ENCODE results near the gene NDFIP2. TPM values are rescaled to one million over a fixed set of nuclear protein-coding genes. Genes with fewer than 3 reads are reported as not detected.

The NDFIP2 gene
- total RNA-seq, 1 donor from 2014 or later: 36.4 TPM

- intact Hi-C loops (cut with DNase I): loop anchor here (5.0 kb wide), 1 partner anchor 43 kb away; the partner anchor contains the start of gene NDFIP2
- DNase-seq (ENCODE audit: missing footprints) (no peak), ATAC-seq (no peak)
Observed at GRCh38 chr13:79525064-79525857, 44.3 kb downstream of the NDFIP2 start.

GRCh38 chr13:79527698-79528097, 46.7 kb downstream of the NDFIP2 start:
- DNase-seq (ENCODE audit: missing footprints) (no peak), ATAC-seq (no peak)
- intact Hi-C loops (cut with DNase I): loop anchor here (5.0 kb wide), 1 partner anchor 45 kb away; the partner anchor contains the start of gene NDFIP2

GRCh38 chr13:79528356-79528755, 47.4 kb downstream of the NDFIP2 start:
- DNase-seq (ENCODE audit: missing footprints) (no peak), ATAC-seq (no peak)
- intact Hi-C loops (cut with DNase I): loop anchor here (5.0 kb wide), 1 partner anchor 46 kb away; the partner anchor contains the start of gene NDFIP2

- intact Hi-C loops (cut with DNase I): loop anchor here (5.0 kb wide), 1 partner anchor 46 kb away; the partner anchor contains the start of gene NDFIP2
- no peak for ATAC-seq
- no peak for DNase-seq (ENCODE audit: missing footprints)
Observed at GRCh38 chr13:79528759-79529191, 47.8 kb downstream of the NDFIP2 start.

GRCh38 chr13:79529817-79530216, 48.9 kb downstream of the NDFIP2 start:
- ATAC-seq (no peak), DNase-seq (ENCODE audit: missing footprints) (no peak)

GRCh38 chr13:79530270-79530669, 49.3 kb downstream of the NDFIP2 start:
- DNase-seq (ENCODE audit: missing footprints): no peak
- intact Hi-C loops (cut with DNase I): no loop called here
- no peak for ATAC-seq

More at GRCh38 chr13:79529817-79530216, 48.9 kb downstream of the NDFIP2 start:
- intact Hi-C loops (cut with DNase I): loop anchor here (5.0 kb wide), 1 partner anchor 48 kb away; the partner anchor contains the start of gene NDFIP2

GRCh38 chr13:79531542-79532254, 50.7 kb downstream of the NDFIP2 start:
- intact Hi-C loops (cut with DNase I): no loop called here
- no peak for DNase-seq (ENCODE audit: missing footprints)
- ATAC-seq: no peak

GRCh38 chr13:79532576-79532975, 51.6 kb downstream of the NDFIP2 start:
- no peak for ATAC-seq
- intact Hi-C loops (cut with DNase I): no loop called here
- DNase-seq (ENCODE audit: missing footprints): no peak

GRCh38 chr13:79533781-79534400, 52.9 kb downstream of the NDFIP2 start:
- no peak for DNase-seq (ENCODE audit: missing footprints)
- intact Hi-C loops (cut with DNase I): no loop called here
- ATAC-seq: no peak

GRCh38 chr13:79534596-79534995, 53.6 kb downstream of the NDFIP2 start:
- DNase-seq (ENCODE audit: missing footprints) (no peak), ATAC-seq (peak; percentile 71)
- intact Hi-C loops (cut with DNase I): no loop called here

- no peak for ATAC-seq
- no peak for DNase-seq (ENCODE audit: missing footprints)
- intact Hi-C loops (cut with DNase I): loop anchor here (2.0 kb wide), 1 partner anchor 60 kb away; no protein-coding TSS in a partner anchor
Observed at GRCh38 chr13:79538757-79539156, 57.8 kb downstream of the NDFIP2 start.

- no peak for ATAC-seq
- DNase-seq (ENCODE audit: missing footprints): no peak
- intact Hi-C loops (cut with DNase I): no loop called here
Observed at GRCh38 chr13:79540504-79540903, 59.5 kb downstream of the NDFIP2 start.

- intact Hi-C loops (cut with DNase I): loop anchor here (1.0 kb wide), 1 partner anchor 118 kb away; no protein-coding TSS in a partner anchor
- no peak for DNase-seq (ENCODE audit: missing footprints)
- ATAC-seq: no peak
Observed at GRCh38 chr13:79541426-79542049, 60.6 kb downstream of the NDFIP2 start.

GRCh38 chr13:79543883-79544282, 62.9 kb downstream of the NDFIP2 start:
- no peak for ATAC-seq
- intact Hi-C loops (cut with DNase I): no loop called here
- no peak for DNase-seq (ENCODE audit: missing footprints)

- ATAC-seq: no peak
- intact Hi-C loops (cut with DNase I): no loop called here
Observed at GRCh38 chr13:79547211-79548195, 66.5 kb downstream of the NDFIP2 start.

GRCh38 chr13:79548902-79549301, 67.9 kb downstream of the NDFIP2 start:
- ATAC-seq (no peak), DNase-seq (ENCODE audit: missing footprints) (no peak)
- intact Hi-C loops (cut with DNase I): no loop called here

More at GRCh38 chr13:79547211-79548195, 66.5 kb downstream of the NDFIP2 start:
- no peak for DNase-seq (ENCODE audit: missing footprints)

GRCh38 chr13:79549355-79550106, 68.6 kb downstream of the NDFIP2 start:
- no peak for ATAC-seq
- DNase-seq (ENCODE audit: missing footprints): no peak
- intact Hi-C loops (cut with DNase I): no loop called here
